Liver (tissue), 9 donors: ENCODE results near the gene ABAT. TPM values are rescaled to one million over a fixed set of nuclear protein-coding genes. Genes with fewer than 3 reads are reported as not detected.

Experiments
- DNase-seq: peaks from one replicate; pipeline ENCODE4 v3.0.0-alpha.2; 2017; ENCODE audit warnings: low spot score
- H3K27ac ChIP-seq, 2 donors: one replicate each; pipeline ENCODE4 v1.7.0; 2013; ENCODE audit warnings: inconsistent platforms in 2 of 2, low read length in 2 of 2, control low read depth in 1 of 2, low read depth in 1 of 2, mild to moderate bottlenecking in 1 of 2
- H3K27me3 ChIP-seq, 4 donors: one replicate each; pipeline versions ENCODE4 v1.6.1 to v1.7.0; 2013; ENCODE audit warnings: low read length in 3 of 4, inconsistent platforms in 1 of 4, mild to moderate bottlenecking in 1 of 4, moderate library complexity in 1 of 4; ENCODE audit not compliant: control insufficient read depth in 4 of 4, insufficient read depth in 4 of 4
- H3K36me3 ChIP-seq, 4 donors: one replicate each; pipeline versions ENCODE4 v1.6.1 to v1.7.0; 2013; ENCODE audit warnings: low read length in 3 of 4, mild to moderate bottlenecking in 3 of 4, low read depth in 1 of 4, moderate library complexity in 1 of 4; ENCODE audit not compliant: control insufficient read depth in 4 of 4, insufficient read depth in 3 of 4
- H3K4me1 ChIP-seq, 4 donors: one replicate each; pipeline versions ENCODE4 v1.6.1 to v1.7.0; 2013; ENCODE audit warnings: low read length in 3 of 4, mild to moderate bottlenecking in 3 of 4, moderate library complexity in 1 of 4; ENCODE audit not compliant: control insufficient read depth in 4 of 4, insufficient read depth in 4 of 4
- H3K4me3 ChIP-seq, 3 donors: one replicate each; pipeline versions ENCODE4 v1.6.1 to v1.7.0; 2013; ENCODE audit warnings: low read length in 3 of 3, control low read depth in 1 of 3, low read depth in 1 of 3, mild to moderate bottlenecking in 1 of 3
- H3K9ac ChIP-seq, 2 donors: one replicate each; pipeline ENCODE4 v1.7.0; 2013; ENCODE audit warnings: low read length in 2 of 2, mild to moderate bottlenecking in 2 of 2, moderate library complexity in 2 of 2, control low read depth in 1 of 2, low read depth in 1 of 2
- H3K9me3 ChIP-seq, 4 donors: one replicate each; pipeline versions ENCODE4 v1.6.1 to v1.7.0; 2013; ENCODE audit warnings: low read length in 3 of 4; ENCODE audit not compliant: control insufficient read depth in 4 of 4
- EGR1 ChIP-seq, 2 donors: IDR thresholded peaks; 2 replicates each; pipeline ENCODE4 v1.6.1; 2016 to 2018; ENCODE audit warnings: antibody characterized with exemption in 2 of 2, low read depth in 2 of 2
- FOXA1 ChIP-seq: IDR thresholded peaks from 2 replicates; pipeline ENCODE4 v1.6.1; 2016; ENCODE audit warnings: antibody characterized with exemption
- FOXA2 ChIP-seq: IDR thresholded peaks from 2 replicates; pipeline ENCODE4 v1.6.1; 2016; ENCODE audit warnings: antibody characterized with exemption
- GABPA ChIP-seq, 2 donors: IDR thresholded peaks in 1 of 2; conservative IDR thresholded peaks in 1 of 2; 2 replicates each; pipeline ENCODE4 v1.6.1; 2016; ENCODE audit warnings: antibody characterized with exemption in 2 of 2, mild to moderate bottlenecking in 1 of 2, moderate library complexity in 1 of 2
- HNF4A ChIP-seq, 2 donors: conservative IDR thresholded peaks; 2 replicates each; pipeline ENCODE4 v1.6.1; 2016; ENCODE audit warnings: antibody characterized with exemption in 2 of 2, mild to moderate bottlenecking in 2 of 2
- HNF4G ChIP-seq: IDR thresholded peaks from 2 replicates; pipeline ENCODE4 v1.6.1; 2016; ENCODE audit warnings: antibody characterized with exemption
- RXRA ChIP-seq, 2 donors: IDR thresholded peaks; 2 replicates each; pipeline ENCODE4 v1.6.1; 2017 to 2018; ENCODE audit warnings: antibody characterized with exemption in 2 of 2, mild to moderate bottlenecking in 1 of 2
- SP1 ChIP-seq: IDR thresholded peaks from 2 replicates; pipeline ENCODE4 v1.6.1; 2018; ENCODE audit warnings: antibody characterized with exemption, mild to moderate bottlenecking
- TAF1 ChIP-seq: conservative IDR thresholded peaks from 2 replicates; pipeline ENCODE4 v1.6.1; 2016; ENCODE audit warnings: antibody characterized with exemption, mild to moderate bottlenecking
- YY1 ChIP-seq: IDR thresholded peaks from 2 replicates; pipeline ENCODE4 v1.6.1; 2016; ENCODE audit warnings: antibody characterized with exemption, mild to moderate bottlenecking
- WGBS: extraction: QIAGEN DNeasy Blood & Tissue Kit; methylation state at CpG from one replicate; pipeline ENCODE4 v1.1.7; 2013; 5-methylcytosine and 5-hydroxymethylcytosine counted together
- polyA plus RNA-seq, 2 donors: library from polyadenylated mRNA; stranded (reverse) in 1 of 2; unstranded in 1 of 2; fragments of 200-250 nt in 1 of 2; fragments of >200 nt in 1 of 2; fragmentation: Nextera tagmentation in 1 of 2; extraction: Ambion mirVana in 1 of 2; gene quantifications; one replicate each; pipeline versions ENCODE4 v1.2.1 to v1.2.3, GENCODE V29; 2013 to 2015
- total RNA-seq, 2 donors: library from RNA; depleted of rRNA; stranded (reverse); fragments of >200 nt; gene quantifications; one replicate each; pipeline ENCODE4 v1.2.3, GENCODE V29; 2014
- TF ChIP-seq, protein P1 (sequence below): IDR thresholded peaks from 2 replicates; pipeline ENCODE4 v1.6.1; 2016; ENCODE audit warnings: antibody characterized with exemption, mild to moderate bottlenecking
- TF ChIP-seq, protein P2 (sequence below): IDR thresholded peaks from 2 replicates; pipeline ENCODE4 v1.6.1; 2016; ENCODE audit warnings: antibody characterized with exemption
- TF ChIP-seq, protein P3 (sequence below): IDR thresholded peaks from 2 replicates; pipeline ENCODE4 v1.6.1; 2016; ENCODE audit warnings: antibody characterized with exemption
- TF ChIP-seq, protein P4 (sequence below): IDR thresholded peaks from 2 replicates; pipeline ENCODE4 v1.6.1; 2016; ENCODE audit warnings: antibody characterized with exemption
- TF ChIP-seq, protein P5 (sequence below): fragments of 150-350 bp; IDR thresholded peaks from 2 replicates; pipeline ENCODE4 v1.5.1; 2017; ENCODE audit warnings: improper control_type of control experiment, low read depth, low read length; ENCODE audit not compliant: missing input control
- donor health status: healthy.
- donor health status: healthy.
- donor health status: healthy.
- donor health status: healthy.
- donor health status: healthy.

Gene ABAT
- total and polyA plus RNA-seq, 4 donors: 52.4 to 205 (median 141) TPM

DNA sequence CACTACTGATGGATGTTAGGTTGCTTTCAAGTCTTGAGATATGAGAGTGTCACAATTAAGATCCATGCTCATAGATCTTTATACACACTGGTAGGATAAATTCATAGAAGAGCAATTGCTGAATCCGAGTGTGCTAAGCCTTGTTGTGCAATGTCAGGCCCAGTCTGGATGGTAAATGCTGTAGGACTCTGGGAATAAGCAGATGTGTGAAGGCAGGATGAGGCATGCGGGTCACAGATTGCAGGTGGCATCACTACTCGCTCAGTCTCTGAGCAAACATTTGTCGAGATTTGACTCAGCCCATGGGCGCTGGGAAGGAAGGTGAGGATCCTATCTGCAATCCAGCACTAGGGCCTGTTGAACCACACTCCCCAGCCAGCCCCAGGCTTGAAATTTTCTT, 82.3 kb downstream of the ABAT start:
- Histone ChIP-seq H3K9ac (no peak overlapping the region), H3K4me3 (no peak overlapping the region), H3K9me3 (no peaks in the 10 kb centered on the region), H3K4me1 (no peaks in the 10 kb centered on the region), H3K36me3 (peaks cover 2 to 55% (median 32%) of the 10 kb centered on the region in 4 donors), H3K27me3 (no peaks in the 10 kb centered on the region), H3K27ac (no peak overlapping the region)
- TF ChIP-seq EGR1 (IDR thresholded peaks at IDR 0.05; ENCODE audit: low read depth in 2 of 2) (no peak), FOXA1 (no peak), RXRA (IDR thresholded peaks at IDR 0.05) (no peak)
- TF ChIP-seq, protein P1, sequence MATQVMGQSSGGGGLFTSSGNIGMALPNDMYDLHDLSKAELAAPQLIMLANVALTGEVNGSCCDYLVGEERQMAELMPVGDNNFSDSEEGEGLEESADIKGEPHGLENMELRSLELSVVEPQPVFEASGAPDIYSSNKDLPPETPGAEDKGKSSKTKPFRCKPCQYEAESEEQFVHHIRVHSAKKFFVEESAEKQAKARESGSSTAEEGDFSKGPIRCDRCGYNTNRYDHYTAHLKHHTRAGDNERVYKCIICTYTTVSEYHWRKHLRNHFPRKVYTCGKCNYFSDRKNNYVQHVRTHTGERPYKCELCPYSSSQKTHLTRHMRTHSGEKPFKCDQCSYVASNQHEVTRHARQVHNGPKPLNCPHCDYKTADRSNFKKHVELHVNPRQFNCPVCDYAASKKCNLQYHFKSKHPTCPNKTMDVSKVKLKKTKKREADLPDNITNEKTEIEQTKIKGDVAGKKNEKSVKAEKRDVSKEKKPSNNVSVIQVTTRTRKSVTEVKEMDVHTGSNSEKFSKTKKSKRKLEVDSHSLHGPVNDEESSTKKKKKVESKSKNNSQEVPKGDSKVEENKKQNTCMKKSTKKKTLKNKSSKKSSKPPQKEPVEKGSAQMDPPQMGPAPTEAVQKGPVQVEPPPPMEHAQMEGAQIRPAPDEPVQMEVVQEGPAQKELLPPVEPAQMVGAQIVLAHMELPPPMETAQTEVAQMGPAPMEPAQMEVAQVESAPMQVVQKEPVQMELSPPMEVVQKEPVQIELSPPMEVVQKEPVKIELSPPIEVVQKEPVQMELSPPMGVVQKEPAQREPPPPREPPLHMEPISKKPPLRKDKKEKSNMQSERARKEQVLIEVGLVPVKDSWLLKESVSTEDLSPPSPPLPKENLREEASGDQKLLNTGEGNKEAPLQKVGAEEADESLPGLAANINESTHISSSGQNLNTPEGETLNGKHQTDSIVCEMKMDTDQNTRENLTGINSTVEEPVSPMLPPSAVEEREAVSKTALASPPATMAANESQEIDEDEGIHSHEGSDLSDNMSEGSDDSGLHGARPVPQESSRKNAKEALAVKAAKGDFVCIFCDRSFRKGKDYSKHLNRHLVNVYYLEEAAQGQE: no peak
- no peak for DNase-seq
- WGBS: 96% methylated on average over 5 of the region's 5 CpGs

DNA sequence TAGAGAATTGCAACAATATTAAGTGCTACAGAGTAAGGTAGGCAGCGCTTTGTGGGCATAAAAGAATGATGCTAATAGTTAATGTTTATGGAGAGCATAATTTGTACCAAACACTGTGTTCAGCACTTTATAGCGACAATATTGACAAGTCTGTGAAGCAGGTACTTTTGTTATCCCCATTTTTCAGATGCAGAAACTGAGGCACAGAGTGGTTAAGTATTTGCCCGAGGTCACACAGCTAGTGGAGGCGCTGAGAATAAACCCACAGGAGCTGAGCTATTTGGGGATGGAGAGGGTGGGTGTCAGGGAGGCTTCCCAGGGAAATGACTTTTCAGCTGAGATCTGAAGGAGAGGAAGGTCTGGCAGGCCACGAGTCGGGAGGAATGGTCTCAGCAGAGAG, 83.6 kb downstream of the ABAT start:
- TF ChIP-seq FOXA2: no peak
- TF ChIP-seq, protein P2, sequence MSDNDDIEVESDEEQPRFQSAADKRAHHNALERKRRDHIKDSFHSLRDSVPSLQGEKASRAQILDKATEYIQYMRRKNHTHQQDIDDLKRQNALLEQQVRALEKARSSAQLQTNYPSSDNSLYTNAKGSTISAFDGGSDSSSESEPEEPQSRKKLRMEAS: no peak
- no peak for TF ChIP-seq HNF4A (conservative IDR thresholded peaks at IDR 0.05)
- TF ChIP-seq TAF1: no peak
- TF ChIP-seq RXRA (IDR thresholded peaks at IDR 0.05): no peak
- no peak for TF ChIP-seq EGR1 (IDR thresholded peaks at IDR 0.05; ENCODE audit: low read depth in 2 of 2)
- TF ChIP-seq, protein P1: no peak
- TF ChIP-seq, protein P3, sequence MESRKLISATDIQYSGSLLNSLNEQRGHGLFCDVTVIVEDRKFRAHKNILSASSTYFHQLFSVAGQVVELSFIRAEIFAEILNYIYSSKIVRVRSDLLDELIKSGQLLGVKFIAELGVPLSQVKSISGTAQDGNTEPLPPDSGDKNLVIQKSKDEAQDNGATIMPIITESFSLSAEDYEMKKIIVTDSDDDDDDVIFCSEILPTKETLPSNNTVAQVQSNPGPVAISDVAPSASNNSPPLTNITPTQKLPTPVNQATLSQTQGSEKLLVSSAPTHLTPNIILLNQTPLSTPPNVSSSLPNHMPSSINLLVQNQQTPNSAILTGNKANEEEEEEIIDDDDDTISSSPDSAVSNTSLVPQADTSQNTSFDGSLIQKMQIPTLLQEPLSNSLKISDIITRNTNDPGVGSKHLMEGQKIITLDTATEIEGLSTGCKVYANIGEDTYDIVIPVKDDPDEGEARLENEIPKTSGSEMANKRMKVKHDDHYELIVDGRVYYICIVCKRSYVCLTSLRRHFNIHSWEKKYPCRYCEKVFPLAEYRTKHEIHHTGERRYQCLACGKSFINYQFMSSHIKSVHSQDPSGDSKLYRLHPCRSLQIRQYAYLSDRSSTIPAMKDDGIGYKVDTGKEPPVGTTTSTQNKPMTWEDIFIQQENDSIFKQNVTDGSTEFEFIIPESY: no peak
- no peak for TF ChIP-seq FOXA1
- no peak for TF ChIP-seq GABPA (IDR thresholded peaks at IDR 0.05 in 1 of 2, conservative IDR thresholded peaks at IDR 0.05 in 1 of 2)
- TF ChIP-seq, protein P4, sequence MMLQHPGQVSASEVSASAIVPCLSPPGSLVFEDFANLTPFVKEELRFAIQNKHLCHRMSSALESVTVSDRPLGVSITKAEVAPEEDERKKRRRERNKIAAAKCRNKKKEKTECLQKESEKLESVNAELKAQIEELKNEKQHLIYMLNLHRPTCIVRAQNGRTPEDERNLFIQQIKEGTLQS: no peak
- no peak for TF ChIP-seq SP1
- TF ChIP-seq, protein P5, sequence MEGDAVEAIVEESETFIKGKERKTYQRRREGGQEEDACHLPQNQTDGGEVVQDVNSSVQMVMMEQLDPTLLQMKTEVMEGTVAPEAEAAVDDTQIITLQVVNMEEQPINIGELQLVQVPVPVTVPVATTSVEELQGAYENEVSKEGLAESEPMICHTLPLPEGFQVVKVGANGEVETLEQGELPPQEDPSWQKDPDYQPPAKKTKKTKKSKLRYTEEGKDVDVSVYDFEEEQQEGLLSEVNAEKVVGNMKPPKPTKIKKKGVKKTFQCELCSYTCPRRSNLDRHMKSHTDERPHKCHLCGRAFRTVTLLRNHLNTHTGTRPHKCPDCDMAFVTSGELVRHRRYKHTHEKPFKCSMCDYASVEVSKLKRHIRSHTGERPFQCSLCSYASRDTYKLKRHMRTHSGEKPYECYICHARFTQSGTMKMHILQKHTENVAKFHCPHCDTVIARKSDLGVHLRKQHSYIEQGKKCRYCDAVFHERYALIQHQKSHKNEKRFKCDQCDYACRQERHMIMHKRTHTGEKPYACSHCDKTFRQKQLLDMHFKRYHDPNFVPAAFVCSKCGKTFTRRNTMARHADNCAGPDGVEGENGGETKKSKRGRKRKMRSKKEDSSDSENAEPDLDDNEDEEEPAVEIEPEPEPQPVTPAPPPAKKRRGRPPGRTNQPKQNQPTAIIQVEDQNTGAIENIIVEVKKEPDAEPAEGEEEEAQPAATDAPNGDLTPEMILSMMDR: no peak
- no peak for TF ChIP-seq HNF4G
- no peak for TF ChIP-seq YY1

More for the DNA sequence above, 83.6 kb downstream of the ABAT start:
- DNase-seq: no peak
- Histone ChIP-seq H3K9ac (no peak overlapping the region), H3K27ac (no peak overlapping the region), H3K36me3 (peaks cover 2 to 57% (median 28%) of the 10 kb centered on the region in 4 donors), H3K9me3 (no peaks in the 10 kb centered on the region), H3K4me1 (no peaks in the 10 kb centered on the region), H3K4me3 (no peak overlapping the region), H3K27me3 (no peaks in the 10 kb centered on the region)
- WGBS: 94% methylated on average over 6 of the region's 6 CpGs
